NB4 (cell line): Measurements from ENCODE around the gene CEP104.

Experiments
- DNase-seq: peaks from one replicate; pipeline ENCODE4 v3.0.0; 2010; ENCODE audit warnings: low read depth
- H3K4me3 ChIP-seq: one replicate; pipeline ENCODE4 v1.5.1; 2011; ENCODE audit warnings: mild to moderate bottlenecking, low read depth, low read length, moderate library complexity
- CTCF ChIP-seq: IDR thresholded peaks from one replicate; pipeline ENCODE4 v1.5.1; 2012; ENCODE audit warnings: low read depth, low read length
- MAX ChIP-seq: IDR thresholded peaks from 2 replicates; pipeline ENCODE4 v1.6.1; 2011; ENCODE audit warnings: low read depth, low read length
- MYC ChIP-seq: IDR thresholded peaks from 2 replicates; pipeline ENCODE4 v1.6.1; 2011; ENCODE audit warnings: low read depth, low read length
- POLR2A ChIP-seq: IDR thresholded peaks from 2 replicates; pipeline ENCODE4 v1.6.1; 2011; ENCODE audit warnings: mild to moderate bottlenecking; ENCODE audit not compliant: insufficient read length; ENCODE audit errors: extremely low read depth

CEP104 gene

GRCh38 chr1:3856923-3857790 lies at the start of gene CEP104, which contains the start of gene DFFB:
Gene CEP104 (minus strand): TSS chr1:3857211. CDS start chr1:3852407, 4,804 bp downstream.
Gene DFFB (plus strand): TSS chr1:3857476. CDS start chr1:3857604, 128 bp downstream.
- peak within 1 kb of the TSS; percentile 79 for H3K4me3 ChIP-seq
- DNase-seq, result peak; percentile 89
- TF ChIP-seq POLR2A (peak; percentile 47), MAX (peak; percentile 62), CTCF (no peak), MYC (peak; percentile 37; the same call in 1 of the 2 replicates)

GRCh38 chr1:3906672-3907020 lies 49.6 kb upstream of the CEP104 start:
- TF ChIP-seq MAX (no peak), CTCF (no peak), POLR2A (no peak)
- no peak overlapping the region for H3K4me3 ChIP-seq
- no peak for DNase-seq

GRCh38 chr1:3905953-3906671 lies 49.1 kb upstream of the CEP104 start:
- no peak overlapping the region for H3K4me3 ChIP-seq
- TF ChIP-seq MAX (no peak), POLR2A (no peak), MYC (no peak), CTCF (no peak)
- DNase-seq, result peak; percentile 25

- no peak for TF ChIP-seq CTCF
- no peak for TF ChIP-seq POLR2A
- TF ChIP-seq MAX, result no peak
- TF ChIP-seq MYC, result no peak
- no peak for DNase-seq
- no peak overlapping the region for H3K4me3 ChIP-seq
Observed at GRCh38 chr1:3905266-3905952, 48.4 kb upstream of the CEP104 start.

GRCh38 chr1:3904843-3905185 lies 47.8 kb upstream of the CEP104 start:
- no peak overlapping the region for H3K4me3 ChIP-seq
- no peak for DNase-seq
- TF ChIP-seq MAX, result no peak
- TF ChIP-seq POLR2A, result no peak
- no peak for TF ChIP-seq MYC
- TF ChIP-seq CTCF, result no peak
